BE2C (cell line): ENCODE results near the gene PCAT7. TPM values are rescaled to one million over a fixed set of nuclear protein-coding genes. Genes with fewer than 3 reads are reported as not detected.
"Not testable (repeated sequence)": the region's sequence is repeated elsewhere in the genome, so short reads cannot be mapped to it uniquely, and the experiment has no call there.

Experiments used
- DNase-seq: peaks from one replicate; pipeline ENCODE4 v3.0.0-alpha.2; 2020
- H3K27me3 ChIP-seq: fragments of 250-450 bp; sonication (Bioruptor Pico); 2 replicates; pipeline ENCODE4 v1.5.1; 2020; ENCODE audit warnings: mild to moderate bottlenecking
- H3K36me3 ChIP-seq: fragments of 250-450 bp; sonication (Bioruptor Pico); 2 replicates; pipeline ENCODE4 v1.5.1; 2020; ENCODE audit warnings: mild to moderate bottlenecking
- H3K4me1 ChIP-seq: fragments of 250-450 bp; sonication (Bioruptor Pico); 2 replicates; pipeline ENCODE4 v1.5.1; 2020
- H3K4me3 ChIP-seq: 2 replicates; pipeline ENCODE4 v1.5.1; 2011; ENCODE audit warnings: low read depth, low read length
- H3K9me3 ChIP-seq: fragments of 250-450 bp; sonication (Bioruptor Pico); 2 replicates; pipeline ENCODE4 v1.5.1; 2020
- polyA plus RNA-seq: library from polyadenylated mRNA; unstranded; fragments of >200 nt; gene quantifications from one replicate; pipeline ENCODE4 v1.2.1, GENCODE V29; 2012; ENCODE audit warnings: low read depth, missing spikeins; ENCODE audit not compliant: insufficient read length, insufficient read depth
- TF ChIP-seq, protein P1 (sequence below): IDR thresholded peaks from 2 replicates; pipeline ENCODE4 v1.5.1; 2012; ENCODE audit warnings: mild to moderate bottlenecking, low read depth, low read length

PCAT7 gene
- polyA plus RNA-seq: 11.2 TPM

DNA sequence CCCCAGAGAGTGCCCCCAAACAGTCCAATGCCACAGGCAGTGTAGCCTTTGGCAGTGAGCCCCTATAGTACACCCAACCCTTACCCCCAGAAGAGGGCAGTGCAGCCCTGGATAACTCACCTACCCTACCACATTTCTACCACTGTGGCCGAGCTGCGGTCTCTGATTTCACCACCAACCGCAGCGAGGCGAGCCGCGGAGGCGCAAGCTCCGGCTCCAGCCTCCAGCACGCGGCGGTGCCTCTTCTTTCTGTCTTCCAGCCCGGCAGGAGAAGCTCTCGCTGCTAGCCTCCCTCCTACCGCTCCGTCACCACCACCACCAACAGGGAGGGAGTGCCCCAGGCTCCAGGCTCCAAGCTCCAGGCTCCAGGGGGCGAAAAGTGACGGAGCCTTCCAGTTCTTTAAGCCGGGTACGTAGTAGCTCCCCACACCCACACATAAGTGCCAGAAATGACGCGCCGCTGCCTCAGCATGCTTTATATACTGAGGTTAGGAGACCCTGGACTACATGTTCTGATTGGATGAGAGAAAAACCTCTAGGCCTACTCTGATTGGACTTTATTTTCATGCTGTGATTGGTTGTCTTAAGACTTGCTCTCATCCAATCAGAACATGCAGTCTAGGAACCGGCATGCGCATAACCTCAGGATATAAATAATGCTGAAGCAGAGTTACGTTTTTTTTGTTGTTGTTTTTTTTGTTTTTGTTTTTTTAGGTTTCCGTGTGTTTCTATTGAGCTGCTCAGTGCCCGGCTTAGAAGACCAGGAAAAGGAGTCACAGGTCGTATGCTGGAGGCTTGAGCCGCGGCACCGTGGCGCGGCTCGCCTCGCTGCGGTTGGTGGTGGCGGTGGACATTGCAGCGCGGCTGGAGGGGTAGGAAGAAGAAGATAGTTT lies at the start of gene PCAT7:
Gene PCAT7, plus strand, starts transcription at position 645 of the 893 bp plus-strand sequence.
- Histone ChIP-seq H3K4me1 (no peaks in the 10 kb centered on the region), H3K4me3 (peak within 1 kb of the TSS; percentile 91), H3K9me3 (no peaks in the 10 kb centered on the region), H3K27me3 (no peaks in the 10 kb centered on the region), H3K36me3 (peaks cover 21% of the 10 kb centered on the region)
- TF ChIP-seq, protein P1, sequence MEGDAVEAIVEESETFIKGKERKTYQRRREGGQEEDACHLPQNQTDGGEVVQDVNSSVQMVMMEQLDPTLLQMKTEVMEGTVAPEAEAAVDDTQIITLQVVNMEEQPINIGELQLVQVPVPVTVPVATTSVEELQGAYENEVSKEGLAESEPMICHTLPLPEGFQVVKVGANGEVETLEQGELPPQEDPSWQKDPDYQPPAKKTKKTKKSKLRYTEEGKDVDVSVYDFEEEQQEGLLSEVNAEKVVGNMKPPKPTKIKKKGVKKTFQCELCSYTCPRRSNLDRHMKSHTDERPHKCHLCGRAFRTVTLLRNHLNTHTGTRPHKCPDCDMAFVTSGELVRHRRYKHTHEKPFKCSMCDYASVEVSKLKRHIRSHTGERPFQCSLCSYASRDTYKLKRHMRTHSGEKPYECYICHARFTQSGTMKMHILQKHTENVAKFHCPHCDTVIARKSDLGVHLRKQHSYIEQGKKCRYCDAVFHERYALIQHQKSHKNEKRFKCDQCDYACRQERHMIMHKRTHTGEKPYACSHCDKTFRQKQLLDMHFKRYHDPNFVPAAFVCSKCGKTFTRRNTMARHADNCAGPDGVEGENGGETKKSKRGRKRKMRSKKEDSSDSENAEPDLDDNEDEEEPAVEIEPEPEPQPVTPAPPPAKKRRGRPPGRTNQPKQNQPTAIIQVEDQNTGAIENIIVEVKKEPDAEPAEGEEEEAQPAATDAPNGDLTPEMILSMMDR: peak; percentile 77
- DNase-seq: peak; percentile 90

DNA sequence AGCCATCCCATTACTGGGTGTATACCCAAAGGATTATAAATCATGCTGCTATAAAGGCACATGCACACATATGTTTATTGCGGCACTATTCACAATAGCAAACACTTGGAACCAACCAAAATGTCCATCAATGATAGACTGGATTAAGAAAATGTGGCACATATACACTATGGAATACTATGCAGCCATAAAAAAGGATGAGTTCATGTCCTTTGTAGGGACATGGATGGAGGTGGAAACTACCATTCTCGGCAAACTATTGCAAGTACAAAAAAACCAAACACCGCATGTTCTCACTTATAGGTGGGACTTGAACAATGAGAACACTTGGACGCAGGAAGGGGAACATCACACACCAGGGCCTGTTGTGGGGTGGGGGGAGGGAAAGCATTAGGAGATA lies 48.5 kb upstream of the PCAT7 start:
- not testable (repeated sequence) for H3K9me3 ChIP-seq, H3K27me3 ChIP-seq, H3K36me3 ChIP-seq, DNase-seq, H3K4me3 ChIP-seq, H3K4me1 ChIP-seq

DNA sequence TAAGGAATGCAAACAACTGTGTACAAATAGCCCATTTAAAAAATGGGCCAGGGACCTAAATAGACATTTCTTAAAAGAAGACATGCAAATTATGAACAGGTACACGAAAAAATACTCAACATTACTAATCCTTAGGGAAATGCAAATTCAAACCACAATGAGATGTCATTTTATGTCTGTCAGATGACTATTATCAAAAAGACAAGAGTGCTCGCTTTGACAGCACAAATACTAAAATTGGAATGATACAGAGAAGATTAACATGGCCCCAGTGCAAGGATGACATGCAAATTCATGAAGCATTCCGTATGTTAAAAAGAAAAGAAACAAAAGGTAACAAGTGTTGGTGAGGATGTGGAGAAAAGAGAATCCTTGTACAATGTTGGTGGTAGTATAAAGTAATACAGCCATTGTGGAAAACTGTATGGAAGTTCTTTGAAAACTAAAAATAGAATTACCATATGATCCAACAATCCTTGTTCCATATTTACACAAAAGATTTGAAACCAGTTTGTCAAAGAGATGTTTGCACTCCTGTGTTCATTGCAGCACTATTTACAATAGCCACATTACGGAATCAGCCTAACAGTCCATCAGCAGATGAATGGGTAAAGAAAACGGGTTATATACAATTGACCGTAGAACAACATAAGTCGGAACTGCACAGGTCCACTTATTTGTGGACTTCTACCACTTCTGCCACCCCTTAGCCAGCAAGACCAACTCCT lies 47.2 kb upstream of the PCAT7 start:
- DNase-seq: no peak
- H3K4me1 ChIP-seq: peaks cover 10% of the 10 kb centered on the region
- TF ChIP-seq, protein P1: no peak

DNA sequence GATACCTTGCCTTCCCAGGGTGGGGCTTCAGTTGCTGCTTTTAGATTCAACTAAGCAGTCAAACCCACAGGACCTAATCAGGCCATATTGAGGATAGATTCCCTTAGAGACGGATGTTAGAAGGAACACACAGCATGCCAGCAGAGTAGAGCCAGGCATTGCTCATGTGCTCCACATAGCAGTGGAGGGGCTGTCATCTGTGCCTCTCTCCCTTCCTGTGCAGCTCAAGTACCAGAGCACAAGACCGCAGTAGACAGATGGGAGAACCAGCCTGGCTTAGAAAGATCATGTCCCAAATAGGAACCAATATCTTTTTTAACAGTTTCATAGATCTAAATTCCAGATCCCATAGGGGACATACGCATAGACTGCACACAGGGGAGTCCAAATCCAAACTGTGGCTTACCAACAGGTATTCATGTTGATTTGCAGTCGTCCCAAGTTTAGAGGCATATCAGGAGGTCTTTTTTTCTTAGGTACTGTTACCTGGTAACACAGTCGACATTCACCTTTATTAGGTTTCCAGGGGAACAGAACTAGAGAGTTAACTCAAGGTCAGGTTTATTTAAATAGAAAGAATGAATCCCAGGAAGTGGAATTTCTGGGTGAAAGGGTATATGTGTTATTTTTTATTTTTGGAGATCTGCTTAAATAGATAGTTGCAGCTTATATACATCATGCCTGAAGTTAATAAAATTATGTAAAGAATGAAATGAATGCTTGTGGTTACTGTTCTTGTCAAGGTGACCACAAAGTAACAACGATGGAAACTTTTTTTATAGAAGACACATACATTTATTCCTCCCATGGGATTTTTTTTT lies 43.5 kb upstream of the PCAT7 start:
- no peak for DNase-seq
- H3K9me3 ChIP-seq: no peaks in the 10 kb centered on the region; the same call in 1 of the 2 replicates

More for the DNA sequence above, 47.2 kb upstream of the PCAT7 start:
- Histone ChIP-seq H3K4me3 (no peak overlapping the region), H3K9me3 (no peaks in the 10 kb centered on the region; the same call in 1 of the 2 replicates), H3K36me3 (no peaks in the 10 kb centered on the region), H3K27me3 (no peaks in the 10 kb centered on the region)

DNA sequence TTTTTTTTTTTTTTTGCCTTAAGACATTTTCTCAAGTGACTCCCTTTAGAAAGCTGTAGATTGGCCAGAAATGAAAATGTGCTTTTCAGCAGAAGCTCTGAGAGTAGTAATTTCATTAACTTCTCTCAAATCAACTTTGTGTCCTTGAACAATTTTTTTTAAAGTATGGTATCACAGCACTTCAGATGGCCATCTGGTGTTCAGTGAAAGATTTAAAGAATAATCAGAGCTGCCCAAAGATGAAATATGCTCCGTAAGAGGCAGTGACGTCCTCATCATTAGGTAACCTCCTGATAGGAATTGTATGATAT lies 43.0 kb upstream of the PCAT7 start:
- TF ChIP-seq, protein P1: no peak
- DNase-seq: no peak
- no peaks in the 10 kb centered on the region for H3K36me3 ChIP-seq
- no peaks in the 10 kb centered on the region for H3K9me3 ChIP-seq
- peaks cover 11% of the 10 kb centered on the region for H3K4me1 ChIP-seq
- H3K27me3 ChIP-seq: no peaks in the 10 kb centered on the region
- no peak overlapping the region for H3K4me3 ChIP-seq

More for the DNA sequence above, 43.5 kb upstream of the PCAT7 start:
- H3K36me3 ChIP-seq: no peaks in the 10 kb centered on the region
- H3K4me3 ChIP-seq: no peak overlapping the region
- peaks cover 11% of the 10 kb centered on the region for H3K4me1 ChIP-seq
- no peaks in the 10 kb centered on the region for H3K27me3 ChIP-seq
- TF ChIP-seq, protein P1: no peak

DNA sequence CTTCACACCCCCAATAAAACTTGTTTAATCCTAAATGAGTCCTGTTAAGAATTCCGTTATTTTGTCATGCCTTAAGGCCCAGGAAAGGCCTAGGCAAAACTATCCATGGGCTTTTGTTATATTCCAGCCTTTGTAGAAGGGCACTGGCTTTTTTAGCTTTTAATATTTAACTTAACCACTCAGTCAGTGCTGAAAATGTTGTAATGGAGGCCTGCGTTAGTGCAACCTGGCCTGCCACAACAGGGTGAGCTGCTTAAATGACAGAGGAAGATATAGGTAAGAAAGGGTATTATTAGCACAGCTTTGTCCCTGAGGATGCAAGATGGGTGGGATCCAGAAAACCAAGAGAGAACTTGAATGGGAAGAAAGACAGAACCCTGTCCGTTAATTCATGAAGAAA lies 40.2 kb upstream of the PCAT7 start:
- DNase-seq: no peak
- Histone ChIP-seq H3K4me1 (peaks cover 11% of the 10 kb centered on the region), H3K36me3 (no peaks in the 10 kb centered on the region), H3K27me3 (no peaks in the 10 kb centered on the region), H3K4me3 (no peak overlapping the region), H3K9me3 (no peaks in the 10 kb centered on the region)
- TF ChIP-seq, protein P1: no peak
